Limb (tissue), 2 donors: Measurements from ENCODE around the gene EXOC4.
"Not testable (repeated sequence)": the region's sequence is repeated elsewhere in the genome, so short reads cannot be mapped to it uniquely, and the experiment has no call there.

Experiments used
- DNase-seq, 2 donors: peaks; one replicate each; pipeline ENCODE4 v3.0.0-alpha.2; 2016; ENCODE audit errors: extremely low spot score in 2 of 2

EXOC4 gene

GRCh38 chr7:133613250-133613790 is 360.4 kb downstream of the EXOC4 start:
- no peak for DNase-seq

- no peak for DNase-seq
Observed at GRCh38 chr7:133614251-133614650, 361.4 kb downstream of the EXOC4 start.

DNA sequence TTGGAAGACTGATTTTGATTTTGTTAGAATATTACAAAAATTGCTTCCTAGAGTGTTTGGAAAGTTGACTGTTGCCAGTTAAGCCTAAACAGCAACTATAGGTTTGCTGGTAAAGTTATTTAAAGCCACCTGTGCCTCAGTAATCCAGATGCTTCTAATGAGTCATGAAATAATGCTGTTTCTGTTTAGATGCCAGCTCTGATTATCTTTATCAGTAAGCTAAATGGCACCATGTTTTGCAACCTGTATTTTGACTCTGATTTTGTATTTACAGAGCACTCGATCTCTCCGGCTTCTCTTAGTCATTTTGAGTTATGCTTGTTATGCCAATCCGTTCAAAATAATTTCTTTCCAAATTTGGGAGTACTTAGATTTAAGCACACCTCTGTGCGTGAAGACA is 366.1 kb downstream of the EXOC4 start:
- DNase-seq, result no peak

DNA sequence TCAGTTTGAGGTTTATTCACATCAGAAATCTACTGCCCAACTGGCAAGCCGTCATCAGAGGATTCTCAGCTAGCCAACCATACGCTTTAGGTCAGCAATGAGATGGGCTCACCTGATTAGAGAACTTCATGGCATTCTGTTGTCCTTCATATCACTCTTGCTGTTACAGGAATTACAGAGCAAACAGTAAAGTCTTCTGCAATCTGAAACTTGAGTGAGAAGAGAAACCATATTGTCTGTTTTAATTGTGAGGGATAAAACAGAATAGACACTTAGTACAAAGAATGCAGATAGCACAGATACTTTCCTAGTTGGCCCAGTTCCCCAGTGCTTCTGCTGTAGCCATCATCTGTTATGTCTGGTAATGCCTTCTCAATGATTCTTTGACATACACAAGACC is 366.6 kb downstream of the EXOC4 start:
- no peak for DNase-seq

- no peak for DNase-seq
Observed at GRCh38 chr7:133623721-133624120, 370.8 kb downstream of the EXOC4 start.

GRCh38 chr7:133625046-133625445 is 372.2 kb downstream of the EXOC4 start:
- DNase-seq, result no peak

GRCh38 chr7:133629701-133630100 is 376.8 kb downstream of the EXOC4 start:
- DNase-seq, result no peak

- no peak for DNase-seq
Observed at GRCh38 chr7:133633055-133633454, 380.2 kb downstream of the EXOC4 start.

- DNase-seq, result no peak
Observed at GRCh38 chr7:133635541-133635940, 382.7 kb downstream of the EXOC4 start.

GRCh38 chr7:133638857-133639256 is 386.0 kb downstream of the EXOC4 start:
- DNase-seq, result no peak

DNA sequence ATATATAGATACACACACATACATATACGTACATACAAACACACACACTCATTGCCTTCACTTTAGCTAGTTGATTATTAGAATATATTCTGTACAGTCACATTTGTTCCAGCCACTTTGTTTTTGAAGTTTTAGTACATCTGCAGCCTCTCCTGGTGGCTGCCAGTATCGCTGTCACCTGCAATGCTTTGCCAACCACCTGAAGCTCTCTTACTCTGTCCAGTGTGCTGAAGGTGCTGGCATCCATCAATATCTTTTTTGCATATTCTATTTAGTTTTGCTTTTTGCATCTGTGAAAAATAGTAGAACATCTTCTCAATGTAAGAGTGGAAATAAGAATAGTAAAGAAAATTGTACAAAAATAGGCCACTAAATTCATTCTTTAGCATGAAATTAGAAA is 388.6 kb downstream of the EXOC4 start:
- no peak for DNase-seq

GRCh38 chr7:133642907-133643306 is 390.0 kb downstream of the EXOC4 start:
- DNase-seq, result no peak

DNA sequence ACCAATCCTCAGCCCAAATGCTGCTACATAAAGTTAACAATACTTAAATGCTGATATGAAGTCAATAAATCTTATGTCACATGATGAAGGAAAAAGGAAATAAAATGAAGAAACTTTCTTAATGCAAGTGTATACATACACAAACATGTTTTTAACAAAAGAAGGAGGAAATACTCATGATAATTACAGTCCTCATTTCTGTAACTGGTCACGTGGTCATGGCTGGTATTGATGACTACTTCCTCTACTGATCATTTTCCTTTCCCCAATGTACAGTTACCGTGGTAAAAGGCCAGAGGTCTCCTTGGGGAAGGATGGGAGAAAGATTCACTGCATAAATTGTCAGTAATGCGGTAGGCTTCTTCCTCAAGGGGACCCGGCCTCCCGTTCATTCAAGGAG is 390.8 kb downstream of the EXOC4 start:
- DNase-seq, result not testable (repeated sequence)

DNA sequence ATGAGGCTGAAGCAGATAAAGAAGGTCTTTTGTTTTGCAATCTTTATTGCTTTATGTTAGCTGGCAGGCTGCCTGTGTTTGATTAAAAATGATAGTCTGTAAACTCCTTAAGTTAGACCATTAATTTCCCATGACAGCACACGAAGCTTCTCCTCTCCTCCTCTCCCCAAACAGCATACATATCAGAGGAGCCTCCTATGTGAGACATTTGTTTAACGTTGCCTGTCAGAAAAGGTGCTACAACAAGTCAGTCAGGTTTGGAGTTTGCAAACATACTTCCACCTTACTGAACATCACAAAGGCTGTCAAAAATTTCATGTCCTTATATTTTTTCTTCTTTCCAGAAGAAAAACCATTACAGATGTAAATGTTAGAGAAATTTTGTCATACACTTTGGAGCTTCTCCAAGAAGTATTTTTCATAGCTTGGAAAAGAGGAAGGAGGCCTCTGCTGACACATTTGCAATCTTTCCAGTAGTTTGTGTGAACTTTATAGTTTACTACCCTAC is 393.1 kb downstream of the EXOC4 start:
- DNase-seq, result no peak

DNA sequence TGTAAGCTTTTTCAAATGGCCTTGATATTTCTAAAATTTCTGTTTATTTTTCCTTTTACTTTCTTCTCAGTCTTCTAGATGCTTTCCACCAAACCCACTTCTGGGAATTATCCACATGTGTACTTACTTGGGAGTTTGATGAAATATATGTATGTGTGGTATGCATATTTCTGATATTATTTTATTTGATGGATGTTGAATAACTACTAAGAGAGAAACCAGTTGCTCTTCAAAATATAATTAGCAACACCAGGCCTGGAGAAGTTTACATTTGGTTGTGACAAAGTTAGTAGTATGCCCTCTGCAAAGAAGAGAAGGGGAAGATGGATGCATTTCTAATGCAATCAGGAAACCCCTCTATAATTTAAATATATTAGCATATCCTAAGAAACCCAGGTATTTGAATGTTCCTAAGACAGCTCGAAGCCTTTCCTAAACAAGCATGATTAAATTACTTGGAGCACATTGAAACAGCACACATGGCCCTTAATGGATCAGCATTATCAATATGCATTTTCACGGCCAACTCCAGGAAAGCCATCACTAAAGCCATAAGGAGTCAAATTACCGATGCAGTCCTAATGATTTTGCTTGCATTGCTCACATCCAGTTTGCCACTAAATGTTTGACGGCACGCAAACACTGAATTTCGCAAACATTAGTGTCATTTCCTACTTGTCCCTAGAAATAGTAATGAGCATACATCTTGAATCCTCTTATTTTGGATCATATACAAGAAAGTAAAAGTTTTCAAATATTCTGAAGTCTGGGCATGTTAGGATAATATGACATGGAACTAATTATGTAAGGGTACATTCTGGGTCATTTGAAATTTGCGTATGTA is 393.8 kb downstream of the EXOC4 start:
- DNase-seq, result no peak

GRCh38 chr7:133649593-133649992 is 396.7 kb downstream of the EXOC4 start:
- DNase-seq, result no peak

- DNase-seq, result peak in 1 of 2 donors; percentile 9
Observed at GRCh38 chr7:133650069-133650468, 397.2 kb downstream of the EXOC4 start.

DNA sequence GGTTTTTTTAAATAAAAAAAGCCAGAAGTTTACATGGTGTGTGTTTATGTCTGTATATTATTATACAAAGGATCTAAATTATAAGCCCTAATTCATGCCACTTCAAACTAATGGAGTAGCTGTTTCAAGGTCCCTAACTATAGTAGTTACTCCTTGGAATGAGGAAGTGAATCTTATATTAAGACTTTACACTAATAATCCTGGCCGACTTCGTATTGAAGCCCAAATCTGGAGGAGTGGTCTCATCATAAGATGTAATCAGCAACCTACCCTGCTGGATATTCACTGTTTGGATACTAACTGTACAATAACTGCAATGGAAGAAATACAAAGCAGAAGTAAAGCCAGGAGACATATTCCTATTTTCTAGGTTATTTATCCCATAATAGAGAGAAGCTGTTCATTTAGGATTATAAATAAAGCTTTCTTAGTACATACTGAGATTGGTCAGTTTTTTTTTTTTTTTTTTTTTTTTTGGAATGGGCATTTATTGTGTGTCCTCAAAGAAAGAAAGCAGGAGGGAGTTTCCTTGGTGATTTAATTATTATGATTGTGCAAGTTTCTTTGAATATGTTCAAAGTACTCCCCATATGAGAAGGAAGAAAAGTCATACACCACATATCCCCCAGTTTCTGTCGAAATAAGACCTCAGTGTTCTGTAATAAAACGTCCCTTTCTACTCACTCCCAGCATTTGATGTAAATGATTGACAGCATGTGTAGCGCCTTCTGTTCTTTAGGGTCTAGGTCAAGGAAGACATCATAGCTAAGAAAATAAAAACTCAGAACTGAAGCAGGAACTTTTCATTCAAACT is 397.8 kb downstream of the EXOC4 start:
- no peak for DNase-seq

DNA sequence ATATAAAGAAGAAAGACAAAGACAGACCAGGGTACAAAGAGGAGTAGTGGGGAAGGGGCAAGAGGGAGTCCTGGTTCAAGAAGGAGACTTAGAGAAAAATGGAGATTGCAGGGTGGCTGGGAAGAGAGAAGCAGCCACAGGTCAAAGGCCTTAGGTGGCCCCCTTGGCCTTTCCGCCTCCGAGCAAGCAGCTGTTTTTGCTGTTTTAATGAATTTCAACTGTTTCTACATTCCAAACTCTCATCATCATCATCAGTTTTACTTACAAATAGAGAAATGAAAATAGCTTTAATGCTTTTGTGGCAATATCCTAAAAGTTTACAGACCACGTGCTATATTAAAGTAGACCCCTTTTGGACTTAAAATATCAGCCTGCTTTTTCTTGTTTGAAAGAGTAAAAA is 399.7 kb downstream of the EXOC4 start:
- no peak for DNase-seq

DNA sequence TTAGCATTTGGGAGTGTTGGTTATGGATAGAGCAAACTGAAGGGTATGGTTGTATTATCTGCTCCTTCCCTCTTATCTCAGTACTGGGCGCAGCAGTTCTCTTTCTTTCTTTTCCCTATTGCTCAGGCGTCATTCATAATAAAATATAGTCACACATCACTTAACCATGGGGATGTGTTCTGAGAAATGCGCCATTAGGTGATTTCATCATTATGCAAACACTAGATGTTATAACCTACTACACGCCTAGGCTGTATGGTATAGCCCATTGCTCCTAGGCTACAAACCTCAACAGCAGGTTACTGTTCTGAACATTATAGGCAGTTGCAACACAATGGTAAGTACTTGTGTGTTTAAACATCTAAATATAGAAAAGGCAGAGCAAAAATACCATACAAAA is 401.7 kb downstream of the EXOC4 start:
- DNase-seq, result no peak

- DNase-seq, result no peak
Observed at GRCh38 chr7:133662276-133662675, 409.4 kb downstream of the EXOC4 start.

DNA sequence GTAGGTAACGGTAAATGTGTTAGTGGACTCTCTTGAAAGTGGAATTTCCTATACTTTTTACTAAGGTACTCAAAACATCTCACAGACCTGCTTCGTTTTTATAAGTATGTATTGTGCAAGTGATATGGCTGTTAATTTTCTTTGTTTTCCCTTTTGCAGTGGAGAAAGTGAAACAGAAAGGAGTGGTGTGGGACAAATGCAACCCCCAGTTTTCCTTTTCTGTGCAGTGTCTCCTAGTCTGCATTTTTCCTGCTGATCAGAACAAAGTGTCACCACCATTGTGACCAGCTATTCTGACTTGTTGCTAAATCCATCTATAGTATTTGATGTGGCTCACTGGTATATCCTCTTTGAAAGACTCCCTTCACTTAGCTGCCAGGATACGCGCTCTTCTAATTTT is 410.0 kb downstream of the EXOC4 start:
- no peak for DNase-seq
